Left ventricle myocardium superior (tissue), 1 donor: ENCODE measurements around the gene ZFYVE19. TPM values are rescaled to one million over a fixed set of nuclear protein-coding genes. Genes with fewer than 3 reads are reported as not detected.

Experiments used
- ATAC-seq: fragments of 200-7000 bp; cut with Tn5 transposase; one replicate; pipeline ENCODE4 v1.9.1; 2020; ENCODE audit warnings: mild to moderate bottlenecking, moderate library complexity
- DNase-seq: peaks from one replicate; pipeline ENCODE4 v3.0.0-alpha.2; 2020
- intact Hi-C: fragments of 100-400 bp; cut with micrococcal nuclease; formaldehyde crosslinking; loops from one replicate; pipeline ENCODE4 v1.11.0; 2022
- total RNA-seq: library from RNA; stranded (reverse); fragmentation: NEBNext Ultra II Directional; extraction: Animal tissue kit (Norgen Biotek cat#: 25700); gene quantifications from one replicate; pipeline ENCODE4 v1.2.1, GENCODE V29; 2021
- donor health status: DM: no; HTN: yes; CAD: no; lungs with severe emphysema.

Gene ZFYVE19
- total RNA-seq, 1 donor from 2014 or later: 30.9 TPM

DNA sequence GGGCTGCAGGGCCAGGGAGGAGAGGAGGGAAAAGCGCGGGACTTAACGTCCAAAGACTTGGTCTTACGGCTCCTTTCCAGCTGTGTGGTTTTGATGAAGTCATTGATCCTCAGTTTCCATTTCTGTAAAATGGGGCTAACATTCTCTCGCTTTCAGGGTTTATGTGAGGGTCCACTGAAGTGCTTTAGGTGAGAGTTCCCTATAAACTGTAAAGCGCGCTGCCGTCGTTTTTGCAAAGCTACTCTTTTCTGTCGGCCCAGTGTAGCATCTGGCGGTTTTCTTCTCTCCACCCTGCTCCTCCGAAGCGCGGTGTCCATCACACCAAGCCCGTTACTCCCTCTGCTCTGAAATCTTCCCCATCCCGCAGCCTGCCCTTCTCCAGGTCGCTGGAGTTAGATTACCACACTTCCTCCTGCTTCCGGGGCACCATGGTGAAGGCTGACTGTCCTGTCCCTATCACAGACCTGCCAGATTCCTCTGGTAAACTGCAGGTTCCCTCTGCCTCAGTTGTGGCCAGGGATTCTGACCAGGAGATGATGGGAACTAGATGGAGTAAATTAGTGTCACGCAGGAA is 1.1 kb downstream of the ZFYVE19 start:
- DNase-seq (no peak), ATAC-seq (no peak)
- intact Hi-C loops: no loop called here

DNA sequence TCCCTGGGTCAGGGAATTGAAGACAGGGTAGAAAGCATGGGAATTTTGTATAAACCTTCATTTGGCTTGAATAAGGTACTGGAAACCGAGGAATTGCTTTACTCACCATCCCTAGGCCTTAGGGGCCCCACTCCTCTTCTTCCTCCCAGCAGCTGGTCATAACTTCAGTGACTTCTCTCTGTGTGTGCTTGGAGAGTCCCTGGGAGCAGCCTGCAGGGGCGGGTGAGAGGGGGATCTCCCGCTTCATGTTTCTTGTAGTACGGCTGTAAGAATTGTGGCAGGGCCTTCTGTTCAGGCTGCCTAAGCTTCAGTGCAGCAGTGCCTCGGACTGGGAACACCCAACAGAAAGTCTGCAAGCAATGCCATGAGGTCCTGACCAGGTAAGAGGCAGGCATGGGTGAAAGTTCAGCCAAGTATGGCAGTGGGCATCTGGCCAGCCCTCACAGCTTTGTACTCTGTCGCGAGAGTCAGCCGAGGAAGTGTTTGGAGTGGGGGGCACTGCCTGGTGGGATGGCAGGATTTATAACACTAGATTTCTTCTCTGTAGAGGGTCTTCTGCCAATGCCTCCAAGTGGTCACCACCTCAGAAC is 2.1 kb downstream of the ZFYVE19 start:
- no peak for DNase-seq
- intact Hi-C loops: no loop called here
- ATAC-seq: no peak

- intact Hi-C loops: no loop called here
- no peak for DNase-seq
- ATAC-seq: no peak
Observed at GRCh38 chr15:40812721-40813425, 6.0 kb downstream of the ZFYVE19 start.

DNA sequence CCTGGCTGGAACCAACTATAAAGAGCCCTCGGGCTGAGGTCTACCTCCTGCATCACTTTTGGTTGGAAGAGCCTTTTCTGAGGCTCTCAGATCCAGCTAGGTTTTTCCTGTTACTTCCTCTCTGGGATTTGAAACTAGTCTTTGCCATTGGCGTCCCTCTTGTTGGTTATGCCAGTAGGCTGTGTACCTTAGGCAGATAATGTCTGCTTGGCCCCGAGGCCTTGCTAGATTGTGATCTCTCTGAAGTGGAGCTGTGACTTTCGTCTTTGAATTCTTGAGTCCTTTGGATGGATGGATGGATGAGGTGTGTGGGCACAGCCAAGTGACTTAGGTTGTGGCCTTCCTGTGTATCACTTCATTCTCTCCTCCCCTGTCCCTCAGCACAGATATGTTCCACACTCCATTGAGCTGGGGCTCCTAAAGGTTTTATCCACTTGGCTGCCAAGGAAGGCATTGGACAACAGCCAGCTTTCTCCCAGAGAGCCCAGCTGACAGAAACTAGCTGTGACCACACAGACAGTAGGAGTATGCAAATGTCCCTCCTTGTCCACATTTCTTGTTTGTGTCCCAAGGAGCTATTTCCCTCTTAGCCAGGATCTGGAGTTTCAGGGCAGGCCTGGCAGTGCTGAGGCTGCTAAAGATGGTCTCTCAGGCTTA is 8.3 kb downstream of the ZFYVE19 start:
- ATAC-seq (peak; percentile 85), DNase-seq (peak; percentile 43)
- intact Hi-C loops: no loop called here

- ATAC-seq (no peak), DNase-seq (no peak)
- intact Hi-C loops: no loop called here
Observed at GRCh38 chr15:40819048-40819447, 12.2 kb downstream of the ZFYVE19 start.

DNA sequence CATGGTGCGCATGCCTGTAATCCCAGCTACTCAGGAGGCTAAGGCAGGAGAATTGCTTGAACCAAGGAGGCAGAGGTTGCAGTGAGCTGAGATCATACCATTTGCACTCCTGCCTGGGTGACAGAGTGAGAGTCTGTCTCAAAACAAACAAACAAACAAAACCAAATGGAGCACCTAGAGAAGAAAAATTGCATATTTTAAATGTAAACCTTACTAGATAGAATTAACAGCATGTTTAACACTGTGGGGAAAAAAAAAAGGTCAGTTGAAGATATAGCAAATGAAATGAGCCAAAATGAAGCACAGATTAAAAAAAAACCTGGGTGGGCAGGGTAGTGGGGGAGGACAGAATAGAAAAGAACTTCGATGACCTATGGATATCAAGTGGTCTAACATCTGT is 14.3 kb downstream of the ZFYVE19 start:
- DNase-seq: no peak
- ATAC-seq: no peak
- intact Hi-C loops: no loop called here

DNA sequence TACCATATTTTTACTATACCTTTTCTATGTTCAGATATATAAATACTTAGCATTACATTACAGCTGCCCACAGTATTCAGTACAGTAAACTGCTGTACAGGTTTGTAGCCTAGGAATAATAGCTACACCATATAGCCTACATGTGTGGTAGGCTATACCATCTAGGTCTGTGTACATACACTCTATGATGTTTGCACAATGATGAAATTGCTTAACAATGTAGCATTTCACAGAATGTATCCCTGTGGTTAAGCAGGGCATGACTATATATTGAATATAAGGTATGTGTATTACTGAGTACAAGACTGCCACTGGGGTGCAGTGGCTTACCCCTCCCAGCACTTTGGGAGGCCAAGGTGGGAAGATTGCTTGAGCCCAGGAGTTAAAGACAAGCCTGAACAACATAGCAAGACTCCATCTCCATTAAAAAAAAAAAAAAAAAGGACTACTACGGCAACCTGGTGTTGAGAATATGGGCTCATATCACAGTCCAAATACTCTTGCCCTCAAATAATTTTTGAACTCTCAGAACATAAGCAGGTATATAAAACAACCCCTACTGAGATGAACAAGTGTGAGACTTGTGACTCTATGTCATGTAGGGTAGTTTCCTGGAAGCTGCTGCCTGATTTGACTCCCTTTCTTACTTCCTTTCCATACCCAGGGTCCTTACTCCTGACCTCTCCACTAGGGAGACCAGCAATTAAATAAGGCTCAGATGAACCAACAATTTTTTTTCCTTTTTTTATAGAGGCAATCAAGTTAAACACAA is 16.9 kb downstream of the ZFYVE19 start:
- intact Hi-C loops: no loop called here
- DNase-seq: no peak
- no peak for ATAC-seq

DNA sequence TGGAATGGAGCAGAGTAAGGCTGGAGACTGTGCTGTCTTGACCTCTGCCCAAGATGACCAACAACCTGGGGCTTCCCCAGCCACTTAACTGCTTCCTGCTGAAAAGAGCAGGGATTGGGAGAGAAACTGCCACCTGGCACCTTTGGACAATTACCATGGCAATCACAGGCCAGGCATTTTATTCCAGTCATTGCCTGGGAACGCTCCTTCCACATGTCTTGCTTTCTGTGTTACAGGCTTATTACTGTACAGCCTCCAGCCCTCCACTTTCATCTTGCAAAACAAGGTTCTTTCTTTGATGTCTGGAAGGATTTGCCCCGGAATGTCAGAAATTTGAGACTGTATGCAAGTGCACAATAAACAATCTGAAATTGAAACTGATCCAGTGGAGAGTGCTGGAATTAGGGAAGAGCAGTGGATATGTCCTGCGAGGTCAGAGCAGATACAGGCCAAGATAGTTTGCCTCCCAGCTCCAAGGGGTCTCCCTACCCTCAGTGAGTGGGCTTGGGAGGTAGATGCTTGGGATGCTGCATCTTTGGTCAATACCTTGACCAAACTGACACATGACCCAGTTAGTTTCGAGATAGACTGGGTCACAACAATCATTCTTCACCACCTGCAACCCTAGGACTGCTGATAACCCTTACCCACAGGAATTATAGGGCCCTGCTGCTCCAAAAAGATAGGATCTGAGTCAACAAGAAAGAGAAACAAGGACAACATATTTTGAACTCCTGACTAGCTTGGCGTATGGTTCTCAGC is 19.0 kb downstream of the ZFYVE19 start:
- DNase-seq (no peak), ATAC-seq (no peak)
- intact Hi-C loops: no loop called here

DNA sequence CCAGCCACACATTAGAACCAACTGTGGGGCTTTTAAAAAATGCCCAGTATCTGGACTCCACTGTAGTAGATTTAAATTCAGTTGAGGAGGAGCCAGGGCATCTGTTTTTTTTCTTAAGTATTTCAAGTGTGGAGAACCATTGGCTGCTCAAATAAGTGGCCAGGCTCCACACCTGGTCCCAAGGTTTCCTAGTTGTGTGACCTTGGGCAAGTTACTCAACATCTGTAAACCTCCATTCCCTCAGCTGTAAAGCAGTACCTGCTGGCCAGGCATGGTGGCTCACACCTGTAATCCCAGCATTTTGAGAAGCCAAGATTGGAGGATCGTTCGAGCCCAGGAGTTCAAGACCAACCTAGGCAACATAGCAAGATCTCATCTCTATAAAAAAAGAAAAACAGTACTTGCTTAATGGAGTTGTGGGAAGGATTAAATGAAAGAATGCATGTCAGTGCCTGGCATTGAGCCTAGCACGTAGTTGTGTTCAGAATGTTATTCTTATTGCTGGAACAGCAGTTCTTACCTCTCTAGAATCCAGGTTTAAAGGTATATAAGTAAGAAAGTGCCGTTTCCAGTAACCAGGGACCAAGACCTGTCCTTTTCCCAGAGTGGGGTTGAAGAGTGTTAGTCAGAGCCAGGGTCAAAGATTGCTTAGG is 19.7 kb downstream of the ZFYVE19 start:
- no peak for DNase-seq
- intact Hi-C loops: no loop called here
- no peak for ATAC-seq

- no peak for ATAC-seq
- no peak for DNase-seq
- intact Hi-C loops: no loop called here
Observed at GRCh38 chr15:40828447-40829036, 21.7 kb downstream of the ZFYVE19 start, which contains the start of gene PPP1R14D. Gene PPP1R14D, minus strand, starts transcription at chr15:40828708. Its CDS starts 67 bp downstream, at chr15:40828641.

DNA sequence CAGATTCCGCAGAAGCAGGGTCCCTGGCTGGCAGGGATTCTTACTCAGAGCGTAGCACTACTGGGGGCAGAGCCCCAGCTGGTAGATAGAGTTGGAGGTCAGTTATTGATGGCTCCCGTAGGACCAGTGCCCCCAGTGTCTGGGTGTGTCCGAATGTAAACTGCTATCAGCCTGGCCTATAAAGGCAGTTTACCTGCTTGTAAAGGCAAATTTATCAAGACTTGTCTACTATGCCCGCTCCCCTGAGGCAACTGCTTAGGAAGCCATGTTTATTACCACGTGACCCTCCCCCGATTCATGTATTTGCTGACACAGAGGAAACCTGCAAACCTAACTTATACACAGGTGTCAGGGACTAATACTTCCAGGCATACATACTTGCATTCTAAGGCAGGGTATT is 22.2 kb downstream of the ZFYVE19 start:
- intact Hi-C loops: no loop called here
- ATAC-seq (no peak), DNase-seq (no peak)

GRCh38 chr15:40830884-40831283 is 24.0 kb downstream of the ZFYVE19 start:
- intact Hi-C loops: no loop called here
- ATAC-seq (no peak), DNase-seq (no peak)

GRCh38 chr15:40831861-40832260 is 25.0 kb downstream of the ZFYVE19 start:
- no peak for ATAC-seq
- no peak for DNase-seq

GRCh38 chr15:40832903-40833302 is 26.0 kb downstream of the ZFYVE19 start:
- DNase-seq (no peak), ATAC-seq (no peak)
- intact Hi-C loops: no loop called here

More at GRCh38 chr15:40831861-40832260, 25.0 kb downstream of the ZFYVE19 start:
- intact Hi-C loops: no loop called here

DNA sequence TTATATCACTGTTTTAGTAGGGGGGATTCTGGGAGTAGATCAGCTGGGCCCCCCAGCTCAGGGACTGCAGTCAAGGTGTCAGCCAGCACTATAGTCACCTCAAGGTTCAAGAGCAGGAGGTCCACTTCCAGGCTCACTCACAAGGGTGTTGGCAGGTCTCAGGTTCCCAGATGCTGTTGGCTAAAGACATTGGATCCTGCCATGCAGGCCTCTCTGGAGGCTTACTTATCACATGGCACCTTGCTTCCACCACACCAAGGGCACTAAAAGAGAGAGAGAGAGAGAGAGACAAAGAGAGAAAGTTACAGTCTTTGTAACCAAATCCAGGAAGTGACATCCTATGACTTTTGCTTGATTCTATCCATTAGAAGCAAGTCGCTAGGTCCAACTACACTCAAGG is 29.1 kb downstream of the ZFYVE19 start:
- intact Hi-C loops: no loop called here
- no peak for DNase-seq
- no peak for ATAC-seq

- DNase-seq (no peak), ATAC-seq (no peak)
- intact Hi-C loops: no loop called here
Observed at GRCh38 chr15:40838756-40839155, 31.9 kb downstream of the ZFYVE19 start.

DNA sequence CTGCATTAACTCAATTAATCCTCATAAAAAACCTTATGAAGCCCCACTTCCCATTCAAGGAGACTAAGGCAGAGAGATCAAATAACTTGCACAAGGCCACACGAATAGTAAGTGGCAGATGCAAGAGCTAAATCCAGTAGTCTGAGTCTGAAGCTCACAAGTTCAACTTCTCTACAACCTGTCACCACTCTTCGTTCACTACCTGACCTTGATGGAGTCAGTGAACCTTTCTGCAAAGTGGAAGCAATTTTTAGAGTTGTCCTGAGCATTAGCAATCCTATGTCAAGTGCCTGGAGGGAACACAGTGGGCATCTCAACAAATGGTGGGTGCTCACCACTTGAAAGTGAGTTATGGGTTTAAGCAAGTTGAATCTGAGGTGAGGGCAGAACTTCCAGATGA is 34.9 kb downstream of the ZFYVE19 start:
- ATAC-seq: peak; percentile 57
- DNase-seq: no peak
- intact Hi-C loops: no loop called here
